GM19099 (cell line): ENCODE data around the gene VEGFB.
A peak's percentile ranks its signal among the peaks of the same experiment; 100 is the strongest.

ENCODE experiments used
- POLR2A ChIP-seq: IDR thresholded peaks from 3 replicates; pipeline ENCODE4 v1.6.1; 2011; ENCODE audit warnings: low read depth; ENCODE audit not compliant: insufficient read length; ENCODE audit errors: extremely low read depth

VEGFB gene

GRCh38 chr11:64266339-64266738 is 32.0 kb downstream of the VEGFB start:
- TF ChIP-seq POLR2A: no peak

- TF ChIP-seq POLR2A: no peak
Observed at GRCh38 chr11:64267207-64267945, 33.0 kb downstream of the VEGFB start.

- TF ChIP-seq POLR2A: no peak
Observed at GRCh38 chr11:64268025-64268892, 33.9 kb downstream of the VEGFB start.

- TF ChIP-seq POLR2A: no peak
Observed at GRCh38 chr11:64268893-64269539, 34.6 kb downstream of the VEGFB start.

DNA sequence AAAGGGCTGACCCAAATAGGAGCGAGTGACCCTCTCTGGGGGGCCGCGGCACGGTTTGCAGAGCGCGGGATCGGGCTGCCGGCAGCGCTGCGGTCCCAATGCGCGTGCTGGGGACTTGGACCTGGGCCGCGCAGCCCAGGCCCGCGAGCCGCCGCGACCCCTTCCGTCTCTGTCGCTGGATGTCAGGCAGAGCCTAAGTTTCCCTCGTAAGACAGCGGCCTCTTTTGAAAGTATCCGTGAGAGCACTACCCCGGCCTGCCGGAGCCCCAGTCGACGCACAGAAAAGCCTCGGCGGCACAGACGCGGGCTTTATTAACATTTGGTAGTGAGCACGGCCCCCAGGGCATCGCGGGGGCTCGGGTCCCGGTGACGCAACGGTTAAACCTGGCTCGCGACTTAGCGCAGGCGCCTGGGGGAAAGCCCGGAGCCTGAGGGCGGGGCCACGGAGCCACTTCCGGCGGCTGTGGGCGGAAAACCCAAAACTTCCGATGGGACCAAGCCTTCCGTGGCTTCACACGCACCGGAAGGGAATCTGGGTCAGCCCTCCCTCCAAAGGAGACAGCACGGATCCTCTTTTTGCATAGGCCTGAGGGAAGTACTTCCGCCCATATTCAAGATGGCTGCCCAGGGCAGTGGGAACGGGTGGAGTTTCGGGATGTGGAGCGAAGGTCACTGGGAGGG is 35.3 kb downstream of the VEGFB start:
- TF ChIP-seq POLR2A: peak; percentile 63

- TF ChIP-seq POLR2A: no peak
Observed at GRCh38 chr11:64275031-64275800, 40.8 kb downstream of the VEGFB start.

DNA sequence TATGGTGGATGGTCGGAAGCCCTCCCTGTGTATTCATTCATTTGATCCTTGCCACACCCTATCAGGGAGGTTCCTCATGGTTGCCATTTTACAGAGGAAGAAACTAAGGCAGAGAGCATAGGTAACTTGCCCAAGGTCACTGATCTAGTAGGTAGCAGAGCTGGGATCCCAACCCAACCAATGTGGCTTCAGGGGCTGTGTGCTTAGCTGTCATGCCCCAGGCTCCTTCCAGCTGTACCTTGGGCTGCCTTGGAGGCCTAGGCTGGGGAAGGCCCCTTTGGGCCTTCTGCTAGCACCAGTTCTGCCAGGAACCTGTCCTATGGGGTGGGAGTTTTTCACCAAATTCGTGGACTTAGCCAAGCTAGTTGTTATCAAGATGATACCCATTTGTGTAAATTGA is 41.5 kb downstream of the VEGFB start:
- no peak for TF ChIP-seq POLR2A

GRCh38 chr11:64276653-64277431 is 42.5 kb downstream of the VEGFB start:
- no peak for TF ChIP-seq POLR2A

GRCh38 chr11:64278576-64279190 is 44.3 kb downstream of the VEGFB start:
- TF ChIP-seq POLR2A: no peak

DNA sequence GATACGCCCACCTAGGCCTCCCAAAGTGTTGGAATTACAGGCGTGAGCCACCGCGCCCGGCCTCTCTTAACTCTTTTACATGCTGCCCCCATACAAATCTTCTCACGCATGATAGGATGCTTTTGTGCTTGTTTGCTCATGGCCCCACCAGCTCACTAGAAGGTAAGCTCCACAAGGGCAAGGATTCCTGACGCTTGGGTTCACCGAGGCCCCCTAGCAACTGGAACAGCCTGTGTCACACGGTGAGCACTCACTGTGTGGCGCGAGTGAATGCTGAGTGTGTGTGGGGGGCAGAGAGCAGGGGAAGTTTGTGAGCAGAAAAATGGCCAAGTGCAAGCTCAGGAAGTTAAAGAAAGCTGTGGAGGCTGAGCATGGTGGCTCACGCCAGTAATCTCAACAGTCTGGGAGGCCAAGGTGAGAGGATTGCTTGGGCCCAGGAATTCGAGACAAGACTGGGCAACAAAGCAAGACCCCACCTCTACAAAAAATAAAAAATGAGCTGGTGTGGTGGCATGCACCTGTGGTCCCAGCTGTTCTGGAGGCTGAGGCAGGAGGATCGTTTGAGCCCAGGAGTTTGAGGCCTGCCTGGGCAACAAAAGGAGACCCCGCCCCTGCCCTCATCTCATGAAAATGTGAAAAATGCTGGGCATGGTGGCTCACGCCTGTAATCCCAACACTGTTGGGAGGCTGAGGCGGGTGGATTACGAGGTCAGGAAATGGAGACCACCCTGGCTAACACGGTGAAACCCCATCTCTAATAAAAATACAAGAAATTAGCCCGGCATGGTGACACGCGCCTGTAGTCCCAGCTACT is 47.8 kb downstream of the VEGFB start:
- no peak for TF ChIP-seq POLR2A

DNA sequence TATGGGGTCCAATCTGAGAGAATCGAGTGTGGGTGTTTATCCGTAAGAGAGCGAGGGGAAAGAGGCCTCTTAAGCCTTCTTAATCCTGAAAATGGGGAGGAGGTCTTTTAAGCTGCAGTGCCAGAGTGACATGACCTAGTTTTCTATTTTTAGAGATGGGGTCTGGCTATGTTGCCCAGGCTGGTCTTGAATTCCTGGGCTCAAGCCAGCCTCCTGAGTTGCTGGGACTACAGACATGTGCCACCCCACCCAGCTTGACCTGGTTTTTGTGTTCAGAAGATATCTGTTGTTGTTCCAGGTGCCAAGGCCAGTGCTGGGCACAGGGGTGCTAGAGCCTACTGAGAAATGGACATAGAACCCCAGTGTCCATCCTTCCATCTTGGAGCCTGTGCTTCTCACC is 48.7 kb downstream of the VEGFB start:
- no peak for TF ChIP-seq POLR2A
